ENCODE results near the gene LRIT2. TPM values are rescaled to one million over a fixed set of nuclear protein-coding genes. Genes with fewer than 3 reads are reported as not detected.

Gene LRIT2
- total and polyA plus RNA-seq, 9 of the 15 experiments (the other 6 are each of a cell fraction or from before 2014, with no cell fraction given) = not detected

GRCh38 chr10:84178160-84178609 lies 47.2 kb downstream of the LRIT2 start (continued):
- TF ChIP-seq TFE3 (CRISPR knock-in tag; IDR thresholded peaks at IDR 0.05) (no peak), PHF21A (IDR thresholded peaks at IDR 0.05; ENCODE audit: borderline replicate concordance, low read depth) (no peak), RBFOX2 (IDR thresholded peaks at IDR 0.05; ENCODE audit: low read depth, low read length) (no peak), CHCHD3 (CRISPR knock-in tag; IDR thresholded peaks at IDR 0.05) (no peak), ZBTB5 (IDR thresholded peaks at IDR 0.05) (peak; percentile 46; the same call in 1 of the 2 replicates), RBM25 (IDR thresholded peaks at IDR 0.05; ENCODE audit: low read depth, low read length, severe bottlenecking) (no peak), BRF2 (IDR thresholded peaks at IDR 0.05; ENCODE audit: borderline replicate concordance, insufficient read depth, insufficient read length) (no peak), MAX (CRISPR knock-in tag; IDR thresholded peaks at IDR 0.05) (no peak), PHF20 (IDR thresholded peaks at IDR 0.05; ENCODE audit: partially characterized antibody) (peak; percentile 60), SAFB (IDR thresholded peaks at IDR 0.05; ENCODE audit: borderline replicate concordance, low read depth, low read length) (no peak), NCOA4 (IDR thresholded peaks at IDR 0.05; ENCODE audit: partially characterized antibody) (peak; percentile 8), CXXC5 (CRISPR knock-in tag; IDR thresholded peaks at IDR 0.05) (no peak), L3MBTL2 (IDR thresholded peaks at IDR 0.05) (no peak), RFX7 (CRISPR knock-in tag; IDR thresholded peaks at IDR 0.05) (no peak), TCF15 (CRISPR knock-in tag; IDR thresholded peaks at IDR 0.05) (no peak), MLLT1 (IDR thresholded peaks at IDR 0.05) (peak in 1 of 2 experiments; percentile 41; a peak in 1 of 4 replicates), KAT8 (IDR thresholded peaks at IDR 0.05; ENCODE audit: low read depth) (no peak), BCOR (IDR thresholded peaks at IDR 0.05) (peak; percentile 59; the same call in 1 of the 2 replicates), MYBL2 (IDR thresholded peaks at IDR 0.05; ENCODE audit: low read depth) (0 out of 2 replicates have a peak, but pooled peaks have one; percentile 43), MYBL2 (CRISPR knock-in tag; IDR thresholded peaks at IDR 0.05; ENCODE audit: borderline replicate concordance) (no peak), ZNF79 (CRISPR knock-in tag; IDR thresholded peaks at IDR 0.05; ENCODE audit: low read depth) (no peak), RBBP5 (IDR thresholded peaks at IDR 0.05; ENCODE audit: borderline replicate concordance, insufficient read depth, low read length, poor library complexity, severe bottlenecking) (no peak)

All from K562 (cell line).